ENCODE results near the gene CGA. TPM values are rescaled to one million over a fixed set of nuclear protein-coding genes. Genes with fewer than 3 reads are reported as not detected.

CGA gene
- total and polyA plus RNA-seq, 4 donors, result not detected

DNA sequence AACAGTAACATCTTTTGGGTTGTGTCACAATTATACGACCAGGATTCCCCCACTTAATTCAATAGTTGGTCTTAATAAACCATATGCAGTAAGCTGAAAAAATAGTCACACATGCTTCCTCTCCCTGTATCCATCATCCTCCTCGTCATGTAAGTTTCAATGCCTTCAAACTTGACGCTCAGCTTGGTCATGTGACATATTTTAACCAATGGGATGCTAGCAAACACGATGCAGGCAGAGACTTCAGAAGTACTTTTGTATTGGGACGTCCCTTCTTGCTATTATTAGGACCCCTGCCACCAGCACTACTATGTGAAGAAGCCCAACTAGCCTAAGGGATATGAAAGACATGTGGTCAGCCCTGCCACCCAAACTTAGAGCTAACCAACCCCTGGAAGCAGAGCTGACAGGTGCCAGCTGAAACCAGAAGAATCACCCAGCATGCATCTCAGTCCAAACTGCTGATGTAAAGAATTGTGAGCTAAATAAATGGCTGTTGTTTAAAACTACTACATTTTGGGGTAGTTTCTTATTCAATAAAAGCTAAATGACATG, 49.3 kb downstream of the CGA start:
- Histone ChIP-seq H3K9ac (ENCODE audit: insufficient read depth in 1 of 2, low read length in 2 of 2) (no peak overlapping the region), H3K36me3 (ENCODE audit: control insufficient read depth in 4 of 4, insufficient read depth in 4 of 4, low read length in 4 of 4) (no peaks in the 10 kb centered on the region), H3K27me3 (ENCODE audit: control insufficient read depth in 3 of 3, insufficient read depth in 3 of 3, low read length in 2 of 3) (no peaks in the 10 kb centered on the region), H3K4me3 (no peak overlapping the region), H3K4me1 (ENCODE audit: control insufficient read depth in 5 of 5, insufficient read depth in 5 of 5, low read length in 5 of 5) (no peaks in the 10 kb centered on the region), H3K27ac (ENCODE audit: low read depth in 1 of 2, low read length in 1 of 2) (no peak overlapping the region), H3K9me3 (ENCODE audit: control insufficient read depth in 4 of 4, insufficient read depth in 3 of 4, low read length in 3 of 4) (peaks cover 0 to 4% (median 0%) of the 10 kb centered on the region in 4 donors)
- ATAC-seq (ENCODE audit: insufficient read depth, low FRiP score), result no peak
- no peak for DNase-seq
- WGBS, 2 donors, result 66 to 69% methylated on average over 5 of the region's 5 CpGs
- TF ChIP-seq, protein P1, sequence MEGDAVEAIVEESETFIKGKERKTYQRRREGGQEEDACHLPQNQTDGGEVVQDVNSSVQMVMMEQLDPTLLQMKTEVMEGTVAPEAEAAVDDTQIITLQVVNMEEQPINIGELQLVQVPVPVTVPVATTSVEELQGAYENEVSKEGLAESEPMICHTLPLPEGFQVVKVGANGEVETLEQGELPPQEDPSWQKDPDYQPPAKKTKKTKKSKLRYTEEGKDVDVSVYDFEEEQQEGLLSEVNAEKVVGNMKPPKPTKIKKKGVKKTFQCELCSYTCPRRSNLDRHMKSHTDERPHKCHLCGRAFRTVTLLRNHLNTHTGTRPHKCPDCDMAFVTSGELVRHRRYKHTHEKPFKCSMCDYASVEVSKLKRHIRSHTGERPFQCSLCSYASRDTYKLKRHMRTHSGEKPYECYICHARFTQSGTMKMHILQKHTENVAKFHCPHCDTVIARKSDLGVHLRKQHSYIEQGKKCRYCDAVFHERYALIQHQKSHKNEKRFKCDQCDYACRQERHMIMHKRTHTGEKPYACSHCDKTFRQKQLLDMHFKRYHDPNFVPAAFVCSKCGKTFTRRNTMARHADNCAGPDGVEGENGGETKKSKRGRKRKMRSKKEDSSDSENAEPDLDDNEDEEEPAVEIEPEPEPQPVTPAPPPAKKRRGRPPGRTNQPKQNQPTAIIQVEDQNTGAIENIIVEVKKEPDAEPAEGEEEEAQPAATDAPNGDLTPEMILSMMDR (IDR thresholded peaks at IDR 0.05; ENCODE audit: control extremely low read depth, extremely low read depth), result no peak

DNA sequence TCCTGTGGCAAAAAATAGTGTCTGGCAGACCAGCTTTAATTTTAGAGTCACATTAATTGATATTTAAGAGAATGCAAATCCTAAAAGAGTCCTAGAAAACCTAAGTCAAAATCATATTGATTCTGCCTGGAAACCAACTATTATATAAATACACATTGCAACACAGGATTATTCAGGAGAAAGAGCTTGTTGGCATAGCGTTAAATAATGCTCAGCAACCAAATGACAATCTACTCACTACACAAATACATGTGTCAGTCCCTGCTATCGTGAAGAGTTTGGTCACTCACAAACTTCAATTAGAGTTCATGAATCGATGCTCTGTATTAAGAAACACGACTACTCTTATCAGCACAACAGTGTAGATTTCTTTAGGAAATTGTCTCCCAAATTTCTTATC, 54.2 kb downstream of the CGA start:
- H3K4me3 ChIP-seq, result no peak overlapping the region
- peaks cover 0 to 4% (median 0%) of the 10 kb centered on the region in 4 donors for H3K9me3 ChIP-seq (ENCODE audit: control insufficient read depth in 4 of 4, insufficient read depth in 3 of 4, low read length in 3 of 4)
- no peak overlapping the region for H3K9ac ChIP-seq (ENCODE audit: insufficient read depth in 1 of 2, low read length in 2 of 2)
- no peaks in the 10 kb centered on the region for H3K27me3 ChIP-seq (ENCODE audit: control insufficient read depth in 3 of 3, insufficient read depth in 3 of 3, low read length in 2 of 3)
- 77 to 85% methylated on average over 4 of the region's 4 CpGs for WGBS, 2 donors
- TF ChIP-seq, protein P1 (IDR thresholded peaks at IDR 0.05; ENCODE audit: control extremely low read depth, extremely low read depth), result no peak
- H3K4me1 ChIP-seq (ENCODE audit: control insufficient read depth in 5 of 5, insufficient read depth in 5 of 5, low read length in 5 of 5), result no peaks in the 10 kb centered on the region
- no peak for ATAC-seq (ENCODE audit: insufficient read depth, low FRiP score)
- H3K36me3 ChIP-seq (ENCODE audit: control insufficient read depth in 4 of 4, insufficient read depth in 4 of 4, low read length in 4 of 4), result no peaks in the 10 kb centered on the region
- DNase-seq, result no peak
- H3K27ac ChIP-seq (ENCODE audit: low read depth in 1 of 2, low read length in 1 of 2), result no peak overlapping the region

Other genes with a start within 250 kb of the CGA start
- gene HTR1E, start 157.6 kb downstream of the CGA start, total RNA-seq, result not detected
- not detected for gene HTR1E, start 157.6 kb downstream of the CGA start, polyA plus RNA-seq
- gene ZNF292, start 60.5 kb upstream of the CGA start, total RNA-seq, result 100 to 1,000 TPM in 1 of 2 donors, 10 to 100 TPM in 1; 26.9 to 116 TPM
- gene ZNF292, start 60.5 kb upstream of the CGA start, polyA plus RNA-seq, result 1 to 10 TPM; 4.6 to 6.1 TPM
- 10 to 100 TPM in 1 of 2 donors, 1 to 10 TPM in 1; 9.3 to 23.2 TPM for gene SMIM8, start 227.5 kb upstream of the CGA start, total RNA-seq
- 1 to 10 TPM; 2.6 to 7.0 TPM for gene SMIM8, start 227.5 kb upstream of the CGA start, polyA plus RNA-seq
- 1 to 10 TPM in 1 of 2 donors, under 1 TPM in 1; 0.57 to 1.6 TPM for gene GJB7, start 234.2 kb upstream of the CGA start, total RNA-seq
- under 1 TPM; 0.50 to 0.51 TPM for gene GJB7, start 234.2 kb upstream of the CGA start, polyA plus RNA-seq
- gene C6orf163, start 249.7 kb upstream of the CGA start, total RNA-seq, result 10 to 100 TPM in 1 of 2 donors, 1 to 10 TPM in 1; 2.4 to 11.5 TPM
- under 1 TPM; 0.21 to 0.87 TPM for gene C6orf163, start 249.7 kb upstream of the CGA start, polyA plus RNA-seq